ENCODE data around the gene CHST14. TPM values are rescaled to one million over a fixed set of nuclear protein-coding genes. Genes with fewer than 3 reads are reported as not detected.

CHST14 gene
- total and polyA plus RNA-seq, 2 of the 8 experiments (the other 6 are each of a cell fraction or from before 2014, with no cell fraction given) = 13.4 to 20.3 TPM

GRCh38 chr15:40465939-40466338 lies 4.8 kb upstream of the CHST14 start (continued):
- TF ChIP-seq CHD7 (IDR thresholded peaks at IDR 0.05; ENCODE audit: insufficient replicate concordance, low read length) (no peak), KDM1A (IDR thresholded peaks at IDR 0.05; ENCODE audit: borderline replicate concordance, low read length) (no peak), FOSL1 (IDR thresholded peaks at IDR 0.05; ENCODE audit: insufficient read depth, low read depth, low read length) (no peak), RAD21 (IDR thresholded peaks at IDR 0.05 in 1 of 2, conservative IDR thresholded peaks at IDR 0.05 in 1 of 2; ENCODE audit: low read depth in 2 of 2, low read length in 2 of 2) (no peak), SP4 (IDR thresholded peaks at IDR 0.05; ENCODE audit: low read length) (no peak), TAF7 (optimal IDR thresholded peaks at IDR 0.05; ENCODE audit: borderline replicate concordance, low read depth, low read length) (no peak), MAX (IDR thresholded peaks at IDR 0.05) (no peak)
- TF ChIP-seq, protein P1, sequence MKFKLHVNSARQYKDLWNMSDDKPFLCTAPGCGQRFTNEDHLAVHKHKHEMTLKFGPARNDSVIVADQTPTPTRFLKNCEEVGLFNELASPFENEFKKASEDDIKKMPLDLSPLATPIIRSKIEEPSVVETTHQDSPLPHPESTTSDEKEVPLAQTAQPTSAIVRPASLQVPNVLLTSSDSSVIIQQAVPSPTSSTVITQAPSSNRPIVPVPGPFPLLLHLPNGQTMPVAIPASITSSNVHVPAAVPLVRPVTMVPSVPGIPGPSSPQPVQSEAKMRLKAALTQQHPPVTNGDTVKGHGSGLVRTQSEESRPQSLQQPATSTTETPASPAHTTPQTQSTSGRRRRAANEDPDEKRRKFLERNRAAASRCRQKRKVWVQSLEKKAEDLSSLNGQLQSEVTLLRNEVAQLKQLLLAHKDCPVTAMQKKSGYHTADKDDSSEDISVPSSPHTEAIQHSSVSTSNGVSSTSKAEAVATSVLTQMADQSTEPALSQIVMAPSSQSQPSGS (IDR thresholded peaks at IDR 0.05; ENCODE audit: low read length) = no peak
